ENCODE results near the gene SLC25A23. TPM values are rescaled to one million over a fixed set of nuclear protein-coding genes. Genes with fewer than 3 reads are reported as not detected.

SLC25A23 gene
- total and polyA plus RNA-seq, 11 donors: 64.4 to 208 (median 114) TPM

- ATAC-seq: no peak
- 50 to 83% (median 57%) methylated on average over 5 to 7 of the region's 7 CpGs for WGBS, 4 donors
Observed at GRCh38 chr19:6479836-6480398, 20.3 kb upstream of the SLC25A23 start.

GRCh38 chr19:6478815-6479214, 19.2 kb upstream of the SLC25A23 start:
- 79 to 93% (median 80%) methylated on average over 2 to 13 of the region's 13 CpGs for WGBS, 4 donors
- Histone ChIP-seq H3K27me3 (peaks cover 18 to 57% (median 27%) of the 10 kb centered on the region in 9 donors), H3K27ac (no peak overlapping the region), H3K4me1 (peaks cover 0 to 18% (median 3%) of the 10 kb centered on the region in 12 donors), H3K9me3 (no peaks in the 10 kb centered on the region), H3K4me3 (no peak overlapping the region), H3K36me3 (peaks cover 0 to 26% (median 0%) of the 10 kb centered on the region in 9 donors)
- no peak for TF ChIP-seq POLR2A (IDR thresholded peaks at IDR 0.05)
- DNase-seq (no peak), ATAC-seq (no peak)
- intact Hi-C loops (cut with DNase I): no loop called here

More at GRCh38 chr19:6479836-6480398, 20.3 kb upstream of the SLC25A23 start:
- peaks cover 0 to 18% (median 0%) of the 10 kb centered on the region in 9 donors for H3K36me3 ChIP-seq
- H3K9me3 ChIP-seq: no peaks in the 10 kb centered on the region
- H3K4me1 ChIP-seq: peaks cover 0 to 18% (median 3%) of the 10 kb centered on the region in 12 donors
- H3K27me3 ChIP-seq: peaks cover 17 to 56% (median 25%) of the 10 kb centered on the region in 9 donors
- TF ChIP-seq CTCF (IDR thresholded peaks at IDR 0.05): no peak
- no peak for TF ChIP-seq POLR2A (IDR thresholded peaks at IDR 0.05)
- no peak overlapping the region for H3K4me3 ChIP-seq
- no peak overlapping the region for H3K27ac ChIP-seq
- intact Hi-C loops (cut with DNase I): no loop called here
- no peak for DNase-seq

- Histone ChIP-seq H3K27ac (no peak overlapping the region), H3K27me3 (peaks cover 18 to 51% (median 27%) of the 10 kb centered on the region in 9 donors), H3K4me1 (peaks cover 0 to 18% (median 3%) of the 10 kb centered on the region in 12 donors), H3K9me3 (no peaks in the 10 kb centered on the region), H3K36me3 (peaks cover 0 to 26% (median 0%) of the 10 kb centered on the region in 9 donors), H3K4me3 (peak overlapping the region in 3 of 12 donors; percentile 8 to 24 (median 14))
- ATAC-seq (no peak), DNase-seq (no peak)
- WGBS, 4 donors: 12 to 60% (median 18%) methylated on average over 1 to 29 of the region's 29 CpGs
- TF ChIP-seq CTCF (IDR thresholded peaks at IDR 0.05) (no peak), POLR2A (IDR thresholded peaks at IDR 0.05) (no peak)
- intact Hi-C loops (cut with DNase I): no loop called here
Observed at GRCh38 chr19:6476896-6477431, 17.4 kb upstream of the SLC25A23 start.

GRCh38 chr19:6476155-6476895, 16.7 kb upstream of the SLC25A23 start:
- H3K9me3 ChIP-seq: no peaks in the 10 kb centered on the region
- peaks cover 0 to 18% (median 3%) of the 10 kb centered on the region in 12 donors for H3K4me1 ChIP-seq
- DNase-seq (peak in 1 of 5 donors; percentile 41), ATAC-seq (peak in 3 of 4 donors; percentile 16 to 67 (median 50))
- peak overlapping the region in 3 of 12 donors; percentile 8 to 24 (median 14) for H3K4me3 ChIP-seq
- no peak overlapping the region for H3K27ac ChIP-seq
- TF ChIP-seq POLR2A (IDR thresholded peaks at IDR 0.05): no peak
- no peak for TF ChIP-seq CTCF (IDR thresholded peaks at IDR 0.05)
- 5 to 19% (median 12%) methylated on average over 8 to 33 of the region's 33 CpGs for WGBS, 4 donors
- peaks cover 0 to 26% (median 0%) of the 10 kb centered on the region in 9 donors for H3K36me3 ChIP-seq
- H3K27me3 ChIP-seq: peaks cover 18 to 49% (median 27%) of the 10 kb centered on the region in 9 donors
- intact Hi-C loops (cut with DNase I): no loop called here

All from heart left ventricle (tissue), 16 donors.